Neural cell (in vitro differentiated cells): ENCODE measurements around the gene SMTNL2. TPM values are rescaled to one million over a fixed set of nuclear protein-coding genes. Genes with fewer than 3 reads are reported as not detected.

Experiments used
- H2AFZ ChIP-seq: fragments of 200-600, 300-800 bp; sonication (generic), shearing (Covaris generic); 2 replicates; pipeline ENCODE4 v1.6.0; 2014; ENCODE audit warnings: low read depth, mild to moderate bottlenecking, antibody characterized with exemption, low read length, moderate library complexity
- H3F3A ChIP-seq: fragments of 200-600 bp; shearing (Covaris generic); 2 replicates; pipeline ENCODE4 v1.6.1; 2016; ENCODE audit warnings: mild to moderate bottlenecking, moderate library complexity, mixed read lengths, antibody characterized with exemption, low read length; ENCODE audit not compliant: insufficient read depth, poor library complexity, severe bottlenecking
- H3K27ac ChIP-seq: fragments of 200-600, 300-800 bp; sonication (generic), shearing (Covaris generic); 2 replicates; pipeline ENCODE4 v1.5.1; 2014; ENCODE audit warnings: mild to moderate bottlenecking, low read length, moderate library complexity
- H3K27me3 ChIP-seq: fragments of 300-800, 200-600 bp; sonication (generic), shearing (Covaris generic); 2 replicates; pipeline ENCODE4 v1.6.0; 2014; ENCODE audit warnings: mild to moderate bottlenecking, low read depth, low read length, moderate library complexity; ENCODE audit not compliant: insufficient read depth
- H3K36me3 ChIP-seq: fragments of 300-800, 200-600 bp; sonication (generic), shearing (Covaris generic); 2 replicates; pipeline ENCODE4 v1.5.1; 2014; ENCODE audit warnings: mild to moderate bottlenecking, antibody characterized with exemption, low read length, moderate library complexity; ENCODE audit not compliant: insufficient read depth
- H3K4me2 ChIP-seq: fragments of 300-800, 200-600 bp; sonication (generic), shearing (Covaris generic); 2 replicates; pipeline ENCODE4 v1.6.0; 2014; ENCODE audit warnings: mild to moderate bottlenecking, low read length
- H3K4me3 ChIP-seq: fragments of 300-800, 200-600 bp; sonication (generic), shearing (Covaris generic); 2 replicates; pipeline ENCODE4 v1.5.1; 2014; ENCODE audit warnings: mild to moderate bottlenecking, low read length, moderate library complexity
- H3K79me2 ChIP-seq: fragments of 200-600 bp; shearing (Covaris generic); replicated peaks from 2 replicates; pipeline ENCODE4 v1.6.0; 2014; ENCODE audit warnings: mild to moderate bottlenecking, low read length, moderate library complexity; ENCODE audit not compliant: insufficient read depth
- H3K9ac ChIP-seq: fragments of 300-800, 200-600 bp; sonication (generic), shearing (Covaris generic); 2 replicates; pipeline ENCODE4 v1.6.1; 2016; ENCODE audit warnings: mild to moderate bottlenecking, low read length, mixed read lengths
- H3K9me2 ChIP-seq: fragments of 200-600 bp; shearing (Covaris generic); 2 replicates; pipeline ENCODE4 v1.6.1; 2016; ENCODE audit warnings: mild to moderate bottlenecking, low read length, mixed read lengths; ENCODE audit not compliant: insufficient read depth
- H3K9me3 ChIP-seq: fragments of 200-600, 300-800 bp; sonication (generic), shearing (Covaris generic); 2 replicates; pipeline ENCODE4 v1.6.1; 2016; ENCODE audit warnings: mild to moderate bottlenecking, mixed run types, low read length, moderate library complexity, mixed read lengths
- H4K20me1 ChIP-seq: fragments of 200-600 bp; shearing (Covaris generic); 2 replicates; pipeline ENCODE4 v1.6.1; 2016; ENCODE audit warnings: mild to moderate bottlenecking, mixed run types; ENCODE audit not compliant: insufficient read depth
- EP300 ChIP-seq: fragments of 450-650 bp; conservative IDR thresholded peaks from 2 replicates; pipeline ENCODE4 v1.6.1; 2014; ENCODE audit warnings: antibody characterized with exemption, mild to moderate bottlenecking, moderate library complexity; ENCODE audit not compliant: poor library complexity, severe bottlenecking
- EZH2 ChIP-seq: fragments of 200-600, 300-800 bp; shearing (Covaris generic), sonication (generic); IDR thresholded peaks from 2 replicates; pipeline ENCODE4 v1.6.1; 2014; ENCODE audit warnings: antibody characterized with exemption, low read length, borderline replicate concordance, mild to moderate bottlenecking; ENCODE audit not compliant: insufficient read depth, poor library complexity, severe bottlenecking
- MXI1 ChIP-seq: fragments of 450-650 bp; conservative IDR thresholded peaks from 2 replicates; pipeline ENCODE4 v1.6.1; 2014; ENCODE audit warnings: antibody characterized with exemption, mild to moderate bottlenecking; ENCODE audit not compliant: poor library complexity, severe bottlenecking
- POLR2AphosphoS5 ChIP-seq: IDR thresholded peaks from 2 replicates; pipeline ENCODE4 v1.6.1; 2012
- RAD21 ChIP-seq: fragments of 450-650 bp; conservative IDR thresholded peaks from 2 replicates; pipeline ENCODE4 v1.6.1; 2014; ENCODE audit warnings: antibody characterized with exemption, mild to moderate bottlenecking, moderate library complexity
- SMC3 ChIP-seq: fragments of 450-650 bp; conservative IDR thresholded peaks from 2 replicates; pipeline ENCODE4 v1.6.1; 2014; ENCODE audit warnings: antibody characterized with exemption, mild to moderate bottlenecking, moderate library complexity; ENCODE audit not compliant: poor library complexity
- TAF1 ChIP-seq: IDR thresholded peaks from 2 replicates; pipeline ENCODE4 v1.6.1; 2012; ENCODE audit warnings: low read depth
- polyA plus RNA-seq: library from polyadenylated mRNA; depleted of rRNA; stranded (reverse); fragments of >200 nt; gene quantifications from 2 replicates; pipeline ENCODE4 v1.2.3, GENCODE V29; 2014
- TF ChIP-seq, protein P1 (sequence below): IDR thresholded peaks from 2 replicates; pipeline ENCODE4 v1.6.1; 2012; ENCODE audit warnings: borderline replicate concordance
- TF ChIP-seq, protein P2 (sequence below): fragments of 450-650 bp; IDR thresholded peaks from 2 replicates; pipeline ENCODE4 v1.5.1; 2014; ENCODE audit warnings: antibody characterized with exemption, mild to moderate bottlenecking, moderate library complexity; ENCODE audit not compliant: poor library complexity, severe bottlenecking

The SMTNL2 gene
- polyA plus RNA-seq, 1 donor from 2014 or later = 0.81 TPM

- Histone ChIP-seq H3F3A (no peaks in the 10 kb centered on the region), H2AFZ (no peak overlapping the region), H3K79me2 (no peaks in the 10 kb centered on the region), H3K36me3 (no peaks in the 10 kb centered on the region), H3K9me2 (no peaks in the 10 kb centered on the region), H3K4me2 (no peak overlapping the region), H3K9me3 (no peaks in the 10 kb centered on the region), H3K27me3 (no peaks in the 10 kb centered on the region), H3K9ac (no peak overlapping the region), H3K27ac (no peak overlapping the region), H4K20me1 (no peaks in the 10 kb centered on the region), H3K4me3 (no peak overlapping the region)
- TF ChIP-seq, protein P1, sequence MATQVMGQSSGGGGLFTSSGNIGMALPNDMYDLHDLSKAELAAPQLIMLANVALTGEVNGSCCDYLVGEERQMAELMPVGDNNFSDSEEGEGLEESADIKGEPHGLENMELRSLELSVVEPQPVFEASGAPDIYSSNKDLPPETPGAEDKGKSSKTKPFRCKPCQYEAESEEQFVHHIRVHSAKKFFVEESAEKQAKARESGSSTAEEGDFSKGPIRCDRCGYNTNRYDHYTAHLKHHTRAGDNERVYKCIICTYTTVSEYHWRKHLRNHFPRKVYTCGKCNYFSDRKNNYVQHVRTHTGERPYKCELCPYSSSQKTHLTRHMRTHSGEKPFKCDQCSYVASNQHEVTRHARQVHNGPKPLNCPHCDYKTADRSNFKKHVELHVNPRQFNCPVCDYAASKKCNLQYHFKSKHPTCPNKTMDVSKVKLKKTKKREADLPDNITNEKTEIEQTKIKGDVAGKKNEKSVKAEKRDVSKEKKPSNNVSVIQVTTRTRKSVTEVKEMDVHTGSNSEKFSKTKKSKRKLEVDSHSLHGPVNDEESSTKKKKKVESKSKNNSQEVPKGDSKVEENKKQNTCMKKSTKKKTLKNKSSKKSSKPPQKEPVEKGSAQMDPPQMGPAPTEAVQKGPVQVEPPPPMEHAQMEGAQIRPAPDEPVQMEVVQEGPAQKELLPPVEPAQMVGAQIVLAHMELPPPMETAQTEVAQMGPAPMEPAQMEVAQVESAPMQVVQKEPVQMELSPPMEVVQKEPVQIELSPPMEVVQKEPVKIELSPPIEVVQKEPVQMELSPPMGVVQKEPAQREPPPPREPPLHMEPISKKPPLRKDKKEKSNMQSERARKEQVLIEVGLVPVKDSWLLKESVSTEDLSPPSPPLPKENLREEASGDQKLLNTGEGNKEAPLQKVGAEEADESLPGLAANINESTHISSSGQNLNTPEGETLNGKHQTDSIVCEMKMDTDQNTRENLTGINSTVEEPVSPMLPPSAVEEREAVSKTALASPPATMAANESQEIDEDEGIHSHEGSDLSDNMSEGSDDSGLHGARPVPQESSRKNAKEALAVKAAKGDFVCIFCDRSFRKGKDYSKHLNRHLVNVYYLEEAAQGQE = no peak
- TF ChIP-seq SMC3 = no peak
- TF ChIP-seq EP300 = no peak
Observed at GRCh38 chr17:4539576-4540223, 44.6 kb upstream of the SMTNL2 start.

- Histone ChIP-seq H3K79me2 (no peaks in the 10 kb centered on the region), H3K36me3 (no peaks in the 10 kb centered on the region), H3K4me2 (no peak overlapping the region), H4K20me1 (no peaks in the 10 kb centered on the region), H3K4me3 (no peak overlapping the region), H3K9me3 (no peaks in the 10 kb centered on the region), H3F3A (no peaks in the 10 kb centered on the region), H2AFZ (no peak overlapping the region), H3K9ac (no peak overlapping the region), H3K9me2 (no peaks in the 10 kb centered on the region), H3K27me3 (no peaks in the 10 kb centered on the region), H3K27ac (no peak overlapping the region)
- TF ChIP-seq MXI1 (no peak), EZH2 (no peak), EP300 (no peak), RAD21 (no peak), SMC3 (no peak), POLR2AphosphoS5 (no peak), TAF1 (no peak)
- TF ChIP-seq, protein P1 = no peak
- TF ChIP-seq, protein P2, sequence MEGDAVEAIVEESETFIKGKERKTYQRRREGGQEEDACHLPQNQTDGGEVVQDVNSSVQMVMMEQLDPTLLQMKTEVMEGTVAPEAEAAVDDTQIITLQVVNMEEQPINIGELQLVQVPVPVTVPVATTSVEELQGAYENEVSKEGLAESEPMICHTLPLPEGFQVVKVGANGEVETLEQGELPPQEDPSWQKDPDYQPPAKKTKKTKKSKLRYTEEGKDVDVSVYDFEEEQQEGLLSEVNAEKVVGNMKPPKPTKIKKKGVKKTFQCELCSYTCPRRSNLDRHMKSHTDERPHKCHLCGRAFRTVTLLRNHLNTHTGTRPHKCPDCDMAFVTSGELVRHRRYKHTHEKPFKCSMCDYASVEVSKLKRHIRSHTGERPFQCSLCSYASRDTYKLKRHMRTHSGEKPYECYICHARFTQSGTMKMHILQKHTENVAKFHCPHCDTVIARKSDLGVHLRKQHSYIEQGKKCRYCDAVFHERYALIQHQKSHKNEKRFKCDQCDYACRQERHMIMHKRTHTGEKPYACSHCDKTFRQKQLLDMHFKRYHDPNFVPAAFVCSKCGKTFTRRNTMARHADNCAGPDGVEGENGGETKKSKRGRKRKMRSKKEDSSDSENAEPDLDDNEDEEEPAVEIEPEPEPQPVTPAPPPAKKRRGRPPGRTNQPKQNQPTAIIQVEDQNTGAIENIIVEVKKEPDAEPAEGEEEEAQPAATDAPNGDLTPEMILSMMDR = no peak
Observed at GRCh38 chr17:4540224-4540651, 44.1 kb upstream of the SMTNL2 start.
